ENCODE data around the gene BCLAF3.

Gene BCLAF3

GRCh38 chrX:19972984-19973383, 17.9 kb downstream of the BCLAF3 start:
- Histone ChIP-seq H3K9me3 (ENCODE audit: control insufficient read depth, insufficient read depth, low read length) (no peaks in the 10 kb centered on the region), H3K36me3 (ENCODE audit: control insufficient read depth, insufficient read depth, low read length) (no peaks in the 10 kb centered on the region), H3K27ac (ENCODE audit: low read length) (no peak overlapping the region), H3K4me3 (ENCODE audit: low read length) (no peak overlapping the region), H3K4me1 (ENCODE audit: control insufficient read depth, insufficient read depth, low read length) (no peaks in the 10 kb centered on the region), H3K27me3 (ENCODE audit: control insufficient read depth, insufficient read depth, low read length) (no peaks in the 10 kb centered on the region)
- DNase-seq (ENCODE audit: low read depth, low spot score) = no peak

- Histone ChIP-seq H3K4me3 (ENCODE audit: low read length) (no peak overlapping the region), H3K36me3 (ENCODE audit: control insufficient read depth, insufficient read depth, low read length) (no peaks in the 10 kb centered on the region), H3K27me3 (ENCODE audit: control insufficient read depth, insufficient read depth, low read length) (no peaks in the 10 kb centered on the region), H3K9me3 (ENCODE audit: control insufficient read depth, insufficient read depth, low read length) (no peaks in the 10 kb centered on the region), H3K27ac (ENCODE audit: low read length) (no peak overlapping the region), H3K4me1 (ENCODE audit: control insufficient read depth, insufficient read depth, low read length) (no peaks in the 10 kb centered on the region)
- DNase-seq (ENCODE audit: low read depth, low spot score) = no peak
- WGBS (ENCODE audit: insufficient coverage, insufficient read length) = no CpG with 5 or more reads among the region's 6 CpGs
These were observed 22.6 kb downstream of the BCLAF3 start for GRCh38 chrX:19968276-19968675.

GRCh38 chrX:19966056-19966455, 24.8 kb downstream of the BCLAF3 start:
- H3K27me3 ChIP-seq (ENCODE audit: control insufficient read depth, insufficient read depth, low read length) = no peaks in the 10 kb centered on the region
- WGBS (ENCODE audit: insufficient coverage, insufficient read length) = no CpG with 5 or more reads among the region's 1 CpG

GRCh38 chrX:19964017-19964710, 26.7 kb downstream of the BCLAF3 start:
- no peaks in the 10 kb centered on the region for H3K27me3 ChIP-seq (ENCODE audit: control insufficient read depth, insufficient read depth, low read length)
- no peak for DNase-seq (ENCODE audit: low read depth, low spot score)
- no peak overlapping the region for H3K27ac ChIP-seq (ENCODE audit: low read length)
- no peaks in the 10 kb centered on the region for H3K36me3 ChIP-seq (ENCODE audit: control insufficient read depth, insufficient read depth, low read length)
- no peaks in the 10 kb centered on the region for H3K9me3 ChIP-seq (ENCODE audit: control insufficient read depth, insufficient read depth, low read length)
- H3K4me1 ChIP-seq (ENCODE audit: control insufficient read depth, insufficient read depth, low read length) = no peaks in the 10 kb centered on the region
- H3K4me3 ChIP-seq (ENCODE audit: low read length) = no peak overlapping the region
- no CpG with 5 or more reads among the region's 9 CpGs for WGBS (ENCODE audit: insufficient coverage, insufficient read length)

More at GRCh38 chrX:19966056-19966455, 24.8 kb downstream of the BCLAF3 start:
- no peak for DNase-seq (ENCODE audit: low read depth, low spot score)
- no peaks in the 10 kb centered on the region for H3K9me3 ChIP-seq (ENCODE audit: control insufficient read depth, insufficient read depth, low read length)
- H3K27ac ChIP-seq (ENCODE audit: low read length) = no peak overlapping the region
- H3K4me1 ChIP-seq (ENCODE audit: control insufficient read depth, insufficient read depth, low read length) = no peaks in the 10 kb centered on the region
- no peaks in the 10 kb centered on the region for H3K36me3 ChIP-seq (ENCODE audit: control insufficient read depth, insufficient read depth, low read length)
- no peak overlapping the region for H3K4me3 ChIP-seq (ENCODE audit: low read length)

- no peaks in the 10 kb centered on the region for H3K9me3 ChIP-seq (ENCODE audit: control insufficient read depth, insufficient read depth, low read length)
These were observed 29.9 kb downstream of the BCLAF3 start for GRCh38 chrX:19960913-19961312.

GRCh38 chrX:19958552-19959486, 32.0 kb downstream of the BCLAF3 start:
- no CpG with 5 or more reads among the region's 6 CpGs for WGBS (ENCODE audit: insufficient coverage, insufficient read length)
- no peak for DNase-seq (ENCODE audit: low read depth, low spot score)
- no peak overlapping the region for H3K4me3 ChIP-seq (ENCODE audit: low read length)

More at GRCh38 chrX:19960913-19961312, 29.9 kb downstream of the BCLAF3 start:
- no CpG with 5 or more reads among the region's 1 CpG for WGBS (ENCODE audit: insufficient coverage, insufficient read length)
- no peak for DNase-seq (ENCODE audit: low read depth, low spot score)
- no peaks in the 10 kb centered on the region for H3K36me3 ChIP-seq (ENCODE audit: control insufficient read depth, insufficient read depth, low read length)
- H3K27ac ChIP-seq (ENCODE audit: low read length) = no peak overlapping the region
- no peaks in the 10 kb centered on the region for H3K27me3 ChIP-seq (ENCODE audit: control insufficient read depth, insufficient read depth, low read length)
- H3K4me3 ChIP-seq (ENCODE audit: low read length) = no peak overlapping the region
- no peaks in the 10 kb centered on the region for H3K4me1 ChIP-seq (ENCODE audit: control insufficient read depth, insufficient read depth, low read length)

GRCh38 chrX:19956923-19957322, 33.9 kb downstream of the BCLAF3 start:
- no CpG with 5 or more reads among the region's 6 CpGs for WGBS (ENCODE audit: insufficient coverage, insufficient read length)
- H3K9me3 ChIP-seq (ENCODE audit: control insufficient read depth, insufficient read depth, low read length) = no peaks in the 10 kb centered on the region
- H3K27ac ChIP-seq (ENCODE audit: low read length) = no peak overlapping the region
- H3K4me1 ChIP-seq (ENCODE audit: control insufficient read depth, insufficient read depth, low read length) = no peaks in the 10 kb centered on the region
- no peak overlapping the region for H3K4me3 ChIP-seq (ENCODE audit: low read length)
- no peaks in the 10 kb centered on the region for H3K27me3 ChIP-seq (ENCODE audit: control insufficient read depth, insufficient read depth, low read length)
- H3K36me3 ChIP-seq (ENCODE audit: control insufficient read depth, insufficient read depth, low read length) = no peaks in the 10 kb centered on the region
- DNase-seq (ENCODE audit: low read depth, low spot score) = no peak

More at GRCh38 chrX:19958552-19959486, 32.0 kb downstream of the BCLAF3 start:
- Histone ChIP-seq H3K36me3 (ENCODE audit: control insufficient read depth, insufficient read depth, low read length) (no peaks in the 10 kb centered on the region), H3K27me3 (ENCODE audit: control insufficient read depth, insufficient read depth, low read length) (no peaks in the 10 kb centered on the region), H3K27ac (ENCODE audit: low read length) (no peak overlapping the region), H3K4me1 (ENCODE audit: control insufficient read depth, insufficient read depth, low read length) (no peaks in the 10 kb centered on the region), H3K9me3 (ENCODE audit: control insufficient read depth, insufficient read depth, low read length) (no peaks in the 10 kb centered on the region)

GRCh38 chrX:19956306-19956705, 34.6 kb downstream of the BCLAF3 start:
- no peak overlapping the region for H3K4me3 ChIP-seq (ENCODE audit: low read length)
- H3K27me3 ChIP-seq (ENCODE audit: control insufficient read depth, insufficient read depth, low read length) = no peaks in the 10 kb centered on the region
- no peak overlapping the region for H3K27ac ChIP-seq (ENCODE audit: low read length)
- no peaks in the 10 kb centered on the region for H3K4me1 ChIP-seq (ENCODE audit: control insufficient read depth, insufficient read depth, low read length)
- H3K36me3 ChIP-seq (ENCODE audit: control insufficient read depth, insufficient read depth, low read length) = no peaks in the 10 kb centered on the region
- no peaks in the 10 kb centered on the region for H3K9me3 ChIP-seq (ENCODE audit: control insufficient read depth, insufficient read depth, low read length)
- no peak for DNase-seq (ENCODE audit: low read depth, low spot score)

GRCh38 chrX:19955306-19955705, 35.6 kb downstream of the BCLAF3 start:
- H3K4me3 ChIP-seq (ENCODE audit: low read length) = no peak overlapping the region
- H3K9me3 ChIP-seq (ENCODE audit: control insufficient read depth, insufficient read depth, low read length) = no peaks in the 10 kb centered on the region
- no peak overlapping the region for H3K27ac ChIP-seq (ENCODE audit: low read length)
- no peaks in the 10 kb centered on the region for H3K4me1 ChIP-seq (ENCODE audit: control insufficient read depth, insufficient read depth, low read length)
- WGBS (ENCODE audit: insufficient coverage, insufficient read length) = no CpG with 5 or more reads among the region's 2 CpGs
- H3K36me3 ChIP-seq (ENCODE audit: control insufficient read depth, insufficient read depth, low read length) = no peaks in the 10 kb centered on the region
- no peak for DNase-seq (ENCODE audit: low read depth, low spot score)
- no peaks in the 10 kb centered on the region for H3K27me3 ChIP-seq (ENCODE audit: control insufficient read depth, insufficient read depth, low read length)

GRCh38 chrX:19954335-19955096, 36.3 kb downstream of the BCLAF3 start:
- DNase-seq (ENCODE audit: low read depth, low spot score) = no peak
- H3K9me3 ChIP-seq (ENCODE audit: control insufficient read depth, insufficient read depth, low read length) = no peaks in the 10 kb centered on the region
- no peaks in the 10 kb centered on the region for H3K4me1 ChIP-seq (ENCODE audit: control insufficient read depth, insufficient read depth, low read length)
- H3K27me3 ChIP-seq (ENCODE audit: control insufficient read depth, insufficient read depth, low read length) = no peaks in the 10 kb centered on the region
- no peaks in the 10 kb centered on the region for H3K36me3 ChIP-seq (ENCODE audit: control insufficient read depth, insufficient read depth, low read length)
- H3K27ac ChIP-seq (ENCODE audit: low read length) = no peak overlapping the region
- no CpG with 5 or more reads among the region's 2 CpGs for WGBS (ENCODE audit: insufficient coverage, insufficient read length)
- H3K4me3 ChIP-seq (ENCODE audit: low read length) = no peak overlapping the region
